GM19099 (cell line): Measurements from ENCODE around the gene RAB30.

Source experiments
- POLR2A ChIP-seq: IDR thresholded peaks from 3 replicates; pipeline ENCODE4 v1.6.1; 2011; ENCODE audit warnings: low read depth; ENCODE audit not compliant: insufficient read length; ENCODE audit errors: extremely low read depth

RAB30 gene

GRCh38 chr11:83071567-83072349 is at the start of gene RAB30:
Gene RAB30, minus strand, starts transcription at chr11:83071897. Its CDS starts 74,581 bp downstream, at chr11:82997316.
- peak; percentile 90 for TF ChIP-seq POLR2A

DNA sequence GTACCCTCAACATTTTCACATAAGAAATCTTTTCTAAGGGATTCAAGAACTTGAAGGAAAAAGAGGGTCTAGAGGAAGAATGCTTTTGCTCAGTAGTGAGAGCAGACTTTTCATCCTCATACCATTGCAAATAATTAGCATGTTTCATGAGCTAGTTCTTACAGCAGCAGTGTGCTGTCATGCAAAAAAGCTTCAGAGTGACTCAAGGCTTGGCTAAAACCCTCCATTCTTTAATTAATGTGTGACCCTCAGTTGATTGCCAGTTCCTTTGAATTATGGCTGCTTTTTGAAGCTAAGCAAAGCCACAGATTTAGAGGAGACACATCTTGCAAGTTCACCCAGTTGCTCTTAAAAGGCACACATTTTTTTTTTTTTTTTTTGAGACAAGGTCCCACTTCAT is 48.6 kb upstream of the RAB30 start:
- TF ChIP-seq POLR2A: no peak

DNA sequence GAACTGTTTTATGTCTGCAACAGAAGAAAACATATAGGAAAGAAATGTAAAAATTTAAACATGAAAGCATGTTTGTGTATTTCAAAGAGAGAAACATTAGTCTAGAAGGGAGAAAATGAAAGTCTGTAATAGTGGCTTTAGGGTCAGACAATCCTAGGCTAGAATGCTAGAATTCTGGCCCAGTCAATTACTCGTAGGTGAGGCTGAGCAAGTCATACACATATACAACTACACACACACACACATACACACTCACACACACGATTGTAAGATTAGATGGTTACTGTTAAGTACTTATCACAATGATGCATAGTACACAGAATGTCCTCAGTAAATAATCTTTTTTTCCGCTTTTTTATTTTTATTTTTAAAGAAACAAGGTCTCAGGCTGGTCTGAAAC is 47.5 kb upstream of the RAB30 start:
- TF ChIP-seq POLR2A: no peak

- no peak for TF ChIP-seq POLR2A
Observed at GRCh38 chr11:83118814-83119213, 47.1 kb upstream of the RAB30 start.

DNA sequence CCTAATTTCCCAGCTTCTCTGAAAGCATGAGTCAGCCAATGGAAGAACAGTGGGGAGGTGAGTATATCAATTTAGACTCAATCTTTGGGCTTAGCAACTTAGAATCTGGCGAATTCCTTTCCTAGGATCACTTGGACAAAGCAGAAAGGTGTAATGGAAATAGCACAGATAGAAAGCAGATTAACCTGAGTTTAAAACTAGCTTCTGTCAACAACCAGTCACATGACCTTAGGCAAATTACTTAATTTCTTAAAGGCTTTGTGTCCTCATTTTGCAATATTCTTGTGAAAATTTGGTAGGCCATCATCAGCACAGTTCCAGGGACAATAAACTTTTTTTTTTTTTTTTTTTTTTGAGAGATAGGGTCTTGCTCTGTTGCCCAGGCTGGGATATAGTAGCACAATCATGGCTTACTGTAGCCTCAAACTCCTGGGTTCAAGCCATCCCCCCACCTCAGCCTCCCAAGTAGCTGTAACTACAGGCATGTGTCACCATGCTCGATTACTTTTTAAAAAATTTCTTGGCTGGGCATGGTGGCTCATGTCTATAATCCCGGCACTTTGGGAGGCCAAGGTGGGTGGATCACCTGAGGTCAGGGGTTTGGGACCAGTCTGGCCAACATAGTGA is 44.4 kb upstream of the RAB30 start:
- TF ChIP-seq POLR2A: no peak

DNA sequence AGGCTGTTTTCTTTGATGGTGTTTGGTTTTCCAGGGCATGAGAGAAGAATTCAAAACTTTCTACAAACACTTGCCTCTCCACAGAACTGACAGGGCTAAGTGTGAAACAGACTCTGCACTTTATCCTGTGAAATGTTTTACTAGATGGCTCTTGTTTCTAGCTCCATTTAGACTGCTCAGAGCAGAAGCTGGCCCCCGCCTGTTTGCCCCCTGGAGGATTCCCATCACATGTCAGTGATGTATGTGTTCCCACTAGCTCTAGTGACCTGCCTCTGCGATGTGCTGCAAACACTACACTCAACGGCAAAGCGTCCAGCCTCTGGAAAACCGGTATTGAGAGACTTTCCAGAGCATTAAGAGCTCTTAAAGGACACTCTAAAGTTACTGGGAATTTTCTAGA is 43.9 kb upstream of the RAB30 start:
- TF ChIP-seq POLR2A: no peak

GRCh38 chr11:83115026-83115425 is 43.3 kb upstream of the RAB30 start:
- TF ChIP-seq POLR2A: no peak

DNA sequence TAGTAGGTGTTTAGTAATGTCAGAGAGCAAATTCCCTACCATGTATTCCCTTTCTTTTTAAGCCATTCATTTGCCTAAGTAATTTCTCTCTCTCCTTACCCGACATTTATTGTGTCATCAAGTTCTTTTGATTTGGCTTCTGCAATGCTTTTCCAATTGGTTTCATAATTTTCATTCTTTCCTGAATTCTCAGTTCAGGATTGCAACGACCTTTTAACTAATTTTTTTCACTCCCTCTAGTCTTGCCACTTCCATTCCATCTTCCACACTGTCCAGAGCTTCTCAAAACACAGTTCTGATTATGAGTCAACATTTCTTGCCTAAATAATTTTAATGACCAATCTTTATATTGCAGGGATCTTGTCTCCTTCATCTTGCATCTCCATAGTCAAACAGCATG is 41.2 kb upstream of the RAB30 start:
- no peak for TF ChIP-seq POLR2A

GRCh38 chr11:83105168-83105567 is 33.5 kb upstream of the RAB30 start:
- TF ChIP-seq POLR2A: no peak

- no peak for TF ChIP-seq POLR2A
Observed at GRCh38 chr11:83102834-83103233, 31.1 kb upstream of the RAB30 start.

- no peak for TF ChIP-seq POLR2A
Observed at GRCh38 chr11:83097429-83098075, 25.9 kb upstream of the RAB30 start.

DNA sequence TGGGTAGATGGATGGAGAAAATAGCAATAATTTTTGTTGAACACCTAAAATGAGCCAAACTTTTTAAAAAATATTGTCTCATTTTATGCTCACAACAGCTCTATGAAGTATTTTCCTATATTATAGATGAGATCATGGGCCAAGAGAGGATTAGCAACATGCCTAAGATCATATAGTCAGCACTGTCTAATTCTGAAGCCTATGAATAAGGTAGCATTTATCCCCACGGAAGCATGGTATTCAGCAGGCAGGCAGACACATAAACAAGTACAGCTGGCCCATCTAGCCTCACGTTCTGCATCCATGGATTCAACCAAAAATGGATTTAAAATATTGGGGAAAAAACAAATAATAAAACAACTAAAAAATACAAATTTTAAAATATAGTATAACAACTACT is 21.9 kb upstream of the RAB30 start:
- TF ChIP-seq POLR2A: no peak

DNA sequence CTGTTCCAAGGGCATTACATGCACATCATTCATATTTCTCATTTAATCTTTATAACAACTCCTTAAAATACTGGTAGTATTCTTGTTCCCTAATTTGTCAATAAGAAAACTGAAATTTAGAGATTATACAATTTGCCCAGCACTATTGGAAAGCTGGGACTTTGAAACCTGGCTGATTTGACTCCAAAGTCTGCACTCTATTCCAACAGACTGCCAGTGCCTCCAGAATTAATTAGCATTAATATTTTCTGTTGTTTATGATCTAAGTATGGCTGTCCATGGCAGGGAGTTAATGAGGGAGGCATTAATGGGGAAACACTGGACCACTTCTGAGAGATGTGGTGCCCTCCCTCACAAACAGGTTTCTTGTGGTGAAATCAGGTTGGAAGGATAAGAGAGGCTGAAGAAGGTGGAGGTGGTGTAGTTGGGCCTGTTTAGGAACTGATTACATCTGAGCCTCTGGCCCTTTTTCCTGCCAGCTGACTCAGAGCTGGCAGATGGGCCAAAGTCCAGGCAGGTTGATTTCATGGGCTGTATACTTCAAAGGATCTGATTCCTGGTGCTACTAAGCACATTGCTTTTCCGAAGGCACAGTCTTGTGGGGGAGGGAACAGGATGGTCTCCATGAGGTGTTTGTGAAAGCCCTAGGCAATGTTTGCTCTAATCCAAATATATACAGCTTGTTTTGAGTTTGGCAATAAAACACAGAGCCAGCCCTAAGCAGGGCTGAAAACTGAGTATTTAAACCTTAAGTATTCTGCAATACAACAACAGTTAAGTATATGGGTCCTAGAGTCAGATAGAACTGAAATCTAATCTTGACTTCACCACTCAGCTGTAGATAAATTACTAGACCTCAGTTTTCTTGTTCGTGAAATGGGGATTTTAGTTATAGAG is 21.0 kb upstream of the RAB30 start:
- TF ChIP-seq POLR2A: no peak

- TF ChIP-seq POLR2A: no peak
Observed at GRCh38 chr11:83088965-83089364, 17.3 kb upstream of the RAB30 start.

DNA sequence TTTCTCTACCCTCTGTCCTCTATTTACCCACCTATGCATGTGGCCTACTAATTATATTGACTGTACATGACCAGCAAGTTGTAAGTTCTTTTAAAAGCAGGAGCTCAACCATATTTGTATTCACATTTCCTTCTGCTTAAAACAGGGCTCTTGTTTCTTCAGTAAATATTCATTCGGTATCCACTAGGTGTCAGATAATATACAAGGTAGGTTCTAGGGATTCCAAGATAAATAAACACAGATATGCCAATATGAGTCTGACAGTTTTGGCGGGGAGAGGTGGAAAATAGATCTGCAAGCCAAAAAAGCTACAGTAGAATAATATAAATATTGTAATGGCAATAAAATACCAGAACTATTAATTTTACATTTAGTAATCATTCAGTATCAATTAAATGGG is 15.3 kb upstream of the RAB30 start:
- TF ChIP-seq POLR2A: no peak
